Cerebellar cortex (tissue), 1 donor: ENCODE data around the gene HOXA11.

Experiments
- DNase-seq: peaks from one replicate; pipeline ENCODE4 v3.0.0-alpha.2; 2015; ENCODE audit warnings: low spot score

The HOXA11 gene

GRCh38 chr7:27133409-27134231, 51.4 kb downstream of the HOXA11 start:
- no peak for DNase-seq

GRCh38 chr7:27132978-27133377, 52.1 kb downstream of the HOXA11 start:
- DNase-seq: no peak

GRCh38 chr7:27132214-27132613, 52.8 kb downstream of the HOXA11 start:
- no peak for DNase-seq

GRCh38 chr7:27131390-27131819, 53.6 kb downstream of the HOXA11 start:
- DNase-seq: no peak
